RKO (cell line): ENCODE data around the gene SLC38A9.
"Not testable (repeated sequence)": the region's sequence is repeated elsewhere in the genome, so short reads cannot be mapped to it uniquely, and the experiment has no call there.

Experiments used
- DNase-seq: peaks from one replicate; pipeline ENCODE4 v3.0.0-alpha.2; 2016; ENCODE audit warnings: low spot score

The SLC38A9 gene, protein sequence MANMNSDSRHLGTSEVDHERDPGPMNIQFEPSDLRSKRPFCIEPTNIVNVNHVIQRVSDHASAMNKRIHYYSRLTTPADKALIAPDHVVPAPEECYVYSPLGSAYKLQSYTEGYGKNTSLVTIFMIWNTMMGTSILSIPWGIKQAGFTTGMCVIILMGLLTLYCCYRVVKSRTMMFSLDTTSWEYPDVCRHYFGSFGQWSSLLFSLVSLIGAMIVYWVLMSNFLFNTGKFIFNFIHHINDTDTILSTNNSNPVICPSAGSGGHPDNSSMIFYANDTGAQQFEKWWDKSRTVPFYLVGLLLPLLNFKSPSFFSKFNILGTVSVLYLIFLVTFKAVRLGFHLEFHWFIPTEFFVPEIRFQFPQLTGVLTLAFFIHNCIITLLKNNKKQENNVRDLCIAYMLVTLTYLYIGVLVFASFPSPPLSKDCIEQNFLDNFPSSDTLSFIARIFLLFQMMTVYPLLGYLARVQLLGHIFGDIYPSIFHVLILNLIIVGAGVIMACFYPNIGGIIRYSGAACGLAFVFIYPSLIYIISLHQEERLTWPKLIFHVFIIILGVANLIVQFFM

DNA sequence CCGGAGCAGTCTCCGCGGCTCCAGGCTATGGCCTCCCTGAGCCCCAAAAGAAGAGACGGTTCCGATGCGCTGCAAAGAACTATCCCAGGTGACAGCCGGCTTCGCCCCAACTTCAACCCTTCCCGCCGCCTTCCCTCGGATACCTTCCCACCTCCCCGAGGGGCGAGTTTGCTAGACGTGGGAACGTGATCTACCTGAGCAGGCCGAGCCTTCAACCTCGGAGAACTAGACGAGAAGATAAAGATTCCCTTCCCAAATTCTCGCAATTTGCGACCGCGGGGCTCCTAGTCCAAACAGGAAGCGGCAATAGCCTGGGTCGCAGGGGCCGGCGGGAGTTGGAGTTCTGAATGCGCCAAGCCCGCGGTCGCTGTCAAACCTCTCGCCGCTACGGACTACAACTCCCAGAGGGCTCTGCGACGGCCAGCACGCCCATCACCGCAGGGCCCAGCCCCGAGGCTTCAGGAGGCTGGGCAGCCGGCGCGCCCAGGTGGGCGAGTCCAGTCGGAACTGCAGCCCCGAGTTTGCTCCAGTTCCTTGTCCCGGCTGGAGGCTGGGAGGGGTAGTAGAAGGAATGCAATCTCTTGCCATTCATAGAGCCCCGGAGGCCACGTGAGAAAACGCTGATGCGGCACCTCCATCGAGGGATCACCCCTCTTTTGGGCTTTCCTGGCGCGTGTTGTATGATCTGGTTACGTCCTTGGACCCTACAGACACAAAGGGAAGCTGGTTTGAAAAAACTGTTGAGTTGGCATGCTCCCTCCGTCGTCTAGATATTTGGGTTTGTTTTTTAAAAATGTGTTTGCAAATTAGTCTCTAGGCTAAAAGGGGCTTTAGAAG, at the start of gene SLC38A9:
Gene SLC38A9 (minus strand): TSS at position 302 of the 837 bp plus-strand sequence. CDS start 14,366 bp downstream, outside the sequence.
- DNase-seq: peak; percentile 95

DNA sequence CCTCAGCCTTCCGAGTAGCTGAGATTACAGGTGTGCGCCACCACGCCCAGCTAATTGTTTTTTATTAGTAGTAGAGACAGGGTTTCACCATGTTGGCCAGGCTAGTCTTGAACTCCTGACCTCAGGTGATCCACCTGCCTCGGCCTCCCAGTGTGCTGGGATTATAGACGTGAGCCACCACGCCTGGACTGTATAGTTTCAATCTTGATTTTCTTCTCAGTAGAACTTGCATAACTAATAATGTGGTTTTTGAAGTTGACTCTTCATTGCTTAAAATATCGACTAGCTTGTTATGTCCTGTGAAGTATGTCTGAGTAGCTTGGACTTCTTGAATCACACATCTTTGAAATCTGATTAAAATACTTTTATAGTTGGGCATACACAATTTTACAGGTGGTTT, 49.6 kb upstream of the SLC38A9 start:
- not testable (repeated sequence) for DNase-seq

DNA sequence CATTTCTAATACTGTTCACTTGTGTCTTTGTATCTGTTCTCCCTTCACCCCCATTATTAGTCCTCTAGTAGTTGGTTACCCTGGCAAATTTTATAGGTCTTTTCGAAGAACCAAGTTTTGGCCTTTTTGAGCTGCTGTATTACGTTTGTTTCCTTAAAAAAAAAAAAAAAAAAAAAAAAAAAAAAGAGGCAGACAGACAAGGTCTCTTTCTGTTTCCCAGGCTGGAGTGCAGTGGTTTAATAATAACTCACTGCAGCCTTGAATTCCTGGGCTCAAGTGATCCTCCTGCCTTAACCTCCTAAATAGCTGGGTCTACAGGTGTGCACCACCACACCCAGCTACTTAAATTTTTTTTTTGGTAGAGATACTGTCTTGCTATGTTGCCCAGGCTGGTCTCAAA, 46.6 kb upstream of the SLC38A9 start:
- no peak for DNase-seq

DNA sequence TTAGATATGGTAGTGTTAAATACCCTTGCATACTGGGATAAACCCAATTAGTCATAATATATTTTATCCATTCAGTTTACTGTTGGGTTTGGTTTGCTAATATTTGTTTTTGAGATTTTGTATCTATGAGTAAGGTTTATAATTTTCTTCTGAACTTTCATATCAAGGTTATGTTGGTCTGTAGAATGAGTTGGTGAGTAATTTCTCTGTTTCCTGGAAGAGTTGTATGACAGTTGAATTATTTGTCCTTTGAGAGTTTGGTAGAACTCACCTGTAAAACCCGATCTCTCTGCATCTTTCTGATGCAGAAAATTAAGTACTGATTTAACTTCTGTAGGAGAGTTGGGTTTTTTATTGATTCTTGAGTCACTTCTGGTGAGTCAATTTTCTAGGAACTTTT, 46.1 kb upstream of the SLC38A9 start:
- DNase-seq: no peak

DNA sequence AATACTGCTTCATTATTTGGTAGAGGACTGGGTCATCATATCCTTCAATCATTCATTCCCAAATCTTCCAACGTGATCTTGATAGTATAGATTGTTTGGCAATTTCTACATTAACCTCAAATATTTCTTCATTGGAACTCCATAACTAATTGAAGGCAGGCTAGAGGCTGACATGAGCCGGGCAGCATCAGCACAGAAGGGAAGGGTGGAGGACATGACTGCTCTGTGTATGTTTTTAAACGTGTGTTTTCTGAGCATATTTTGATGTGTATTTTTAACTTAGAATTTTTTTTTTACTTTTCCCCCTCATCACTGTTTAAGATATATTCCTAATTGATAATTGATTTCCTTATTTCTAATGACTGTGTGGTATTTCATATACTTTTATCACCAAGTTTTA, 38.4 kb upstream of the SLC38A9 start:
- no peak for DNase-seq

DNA sequence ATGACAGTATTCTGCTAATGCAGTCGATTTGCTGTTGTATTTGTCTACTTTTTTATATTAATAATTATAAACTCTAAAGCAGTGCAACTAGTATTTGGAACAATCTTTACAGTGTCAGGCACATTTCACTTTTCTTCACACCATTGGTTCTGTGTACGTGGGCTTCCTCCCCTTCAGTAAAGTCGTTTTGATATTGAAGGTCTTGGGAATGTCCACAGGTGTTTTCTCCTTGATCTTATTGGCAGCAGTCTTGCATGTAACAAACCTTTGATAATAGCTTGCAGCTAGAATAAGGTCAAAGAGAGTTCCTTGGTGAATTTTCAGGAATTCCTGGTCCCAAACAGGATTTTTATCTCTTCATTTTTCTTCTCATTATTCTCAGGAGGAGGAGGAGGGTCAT, 37.9 kb upstream of the SLC38A9 start:
- no peak for DNase-seq

DNA sequence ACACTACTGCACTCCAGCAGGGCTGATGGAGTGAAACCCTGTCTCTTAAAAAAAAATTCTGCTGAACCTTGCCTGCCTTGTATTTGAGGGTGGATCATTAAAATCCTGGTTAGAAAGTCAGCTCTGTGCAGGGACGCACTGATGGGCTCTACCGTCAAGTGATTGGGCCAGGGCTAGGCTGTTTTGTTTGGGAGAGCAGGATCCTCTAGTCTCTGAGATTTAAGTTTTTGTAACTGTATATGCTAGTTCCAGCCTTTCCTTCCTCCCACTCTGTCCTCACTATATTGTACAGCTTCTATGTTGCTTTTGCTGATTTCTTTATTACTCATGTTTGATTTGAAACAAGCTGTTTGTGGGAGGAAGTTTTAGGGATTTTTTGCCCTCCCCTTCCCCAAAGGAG, 37.3 kb upstream of the SLC38A9 start:
- no peak for DNase-seq

DNA sequence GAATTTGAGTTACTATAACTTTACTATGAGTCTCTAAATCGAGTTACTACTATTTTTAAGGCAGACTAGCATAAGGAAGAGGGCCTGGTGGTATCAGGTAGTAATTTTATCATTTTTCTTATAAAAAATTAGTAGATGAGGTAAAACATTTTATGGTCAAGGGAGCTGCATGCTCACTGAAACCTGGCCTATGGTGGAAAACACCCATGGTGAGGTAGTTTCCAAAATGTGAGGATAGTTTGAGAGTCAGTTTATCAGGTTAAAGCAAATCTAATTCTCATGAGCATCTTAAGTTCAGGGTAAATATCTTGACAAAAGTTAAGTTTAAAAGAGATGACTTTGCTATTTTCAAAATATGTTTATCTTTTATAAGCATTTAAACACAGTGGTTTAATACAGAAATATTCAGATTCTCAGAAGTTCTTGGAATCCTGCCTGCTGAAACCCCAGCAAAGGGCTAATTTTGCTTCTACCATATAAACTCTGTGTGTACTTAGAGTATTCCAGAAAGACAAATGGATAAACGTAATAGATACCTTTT, 35.7 kb upstream of the SLC38A9 start:
- no peak for DNase-seq

DNA sequence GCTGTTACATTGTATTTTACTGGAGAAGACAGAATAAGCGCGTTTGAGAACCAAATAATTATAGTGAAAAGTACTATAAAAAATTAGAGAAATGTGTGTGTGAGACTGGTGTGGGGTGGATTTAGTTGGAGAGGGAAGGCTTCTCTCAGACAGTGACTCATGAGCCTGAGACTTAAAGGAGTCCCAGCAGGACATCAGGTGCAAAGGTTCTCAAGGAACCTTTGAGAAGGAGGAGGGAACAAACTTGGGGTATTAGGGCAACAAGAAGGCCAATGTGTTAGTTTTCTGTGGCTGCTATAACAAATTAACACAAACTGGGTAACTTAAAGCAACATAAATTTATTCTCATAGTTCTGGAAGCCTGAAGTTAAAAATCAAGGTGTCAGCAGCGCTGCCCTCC, 30.7 kb upstream of the SLC38A9 start:
- no peak for DNase-seq

DNA sequence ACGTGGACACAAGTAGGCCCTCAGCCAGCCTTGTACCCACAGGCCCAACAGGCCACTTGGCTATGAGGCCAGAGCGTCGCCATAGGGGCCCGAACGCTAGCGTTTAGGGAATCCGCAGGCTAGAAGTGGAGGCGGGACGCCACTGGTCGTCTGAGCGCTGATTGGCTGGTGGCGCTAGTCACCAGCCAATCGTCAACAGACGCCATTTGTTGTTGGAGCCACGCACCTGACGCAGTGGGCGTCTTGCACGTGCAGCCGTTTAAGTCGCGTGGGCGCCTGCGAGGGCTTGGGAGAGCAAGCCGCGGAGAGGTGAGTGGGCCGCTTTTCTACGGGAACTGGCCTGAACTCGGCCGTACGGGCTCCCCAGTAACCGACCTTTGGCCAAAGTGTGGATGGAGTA, 25.7 kb upstream of the SLC38A9 start, which contains the start of gene DDX4:
Gene DDX4 (plus strand): TSS at position 269 of the 400 bp plus-strand sequence. CDS start 903 bp downstream, outside the sequence.
- DNase-seq: no peak

DNA sequence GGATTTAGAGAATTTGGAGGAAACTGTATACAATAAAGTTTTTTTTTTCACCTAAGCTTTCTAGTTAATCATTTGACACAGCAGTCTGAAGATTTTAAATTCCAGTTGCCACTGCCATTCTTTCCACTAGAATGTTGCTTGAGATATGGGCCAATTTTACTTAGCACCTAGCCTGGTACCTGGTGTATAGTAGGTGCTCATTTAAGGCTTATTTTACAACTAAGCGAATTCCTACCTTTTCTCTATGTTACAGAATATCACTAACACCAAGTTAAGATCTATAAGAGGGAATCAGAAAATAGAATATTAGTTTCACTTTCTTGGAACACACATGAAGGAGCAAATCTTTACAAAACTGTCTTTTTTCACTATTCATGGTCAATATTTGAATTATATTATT, 22.5 kb upstream of the SLC38A9 start:
- no peak for DNase-seq

DNA sequence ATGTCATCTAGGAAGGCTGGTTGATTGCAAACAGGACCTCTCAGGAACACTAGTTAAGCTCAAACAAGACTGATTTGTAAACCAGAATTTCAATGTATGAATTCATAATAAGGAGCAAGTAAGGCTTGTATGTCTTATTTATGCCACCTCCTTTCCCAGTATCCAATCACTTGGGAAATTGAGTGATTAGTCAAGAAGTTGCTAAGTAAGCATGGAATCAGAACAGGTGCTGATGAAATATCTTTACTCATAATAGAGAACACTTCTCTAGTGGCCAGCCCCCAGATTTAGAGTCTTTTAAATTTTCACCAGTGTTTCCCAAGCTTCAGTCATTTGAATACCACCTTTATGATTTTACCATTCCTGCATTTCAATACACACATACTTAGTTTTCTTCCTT, 20.5 kb upstream of the SLC38A9 start:
- no peak for DNase-seq

DNA sequence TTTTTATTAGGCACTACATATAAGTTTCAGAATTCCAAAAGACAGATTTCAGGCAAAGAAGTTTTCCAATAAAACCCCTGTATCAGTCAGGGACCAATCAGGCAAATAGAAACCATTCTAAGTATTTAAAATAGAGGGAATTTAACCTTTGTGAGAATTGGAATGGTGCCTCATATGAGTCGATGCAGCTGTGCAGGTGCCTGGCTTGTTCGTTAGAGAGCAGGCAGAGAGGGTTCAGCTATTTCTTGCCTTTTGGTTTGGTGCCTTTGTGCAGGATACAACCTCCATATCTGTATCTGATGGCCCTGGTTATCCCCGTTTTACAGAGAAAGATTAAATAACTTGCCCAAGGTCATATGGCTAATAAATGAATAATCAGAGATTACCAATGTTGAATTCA, 19.7 kb upstream of the SLC38A9 start:
- no peak for DNase-seq

DNA sequence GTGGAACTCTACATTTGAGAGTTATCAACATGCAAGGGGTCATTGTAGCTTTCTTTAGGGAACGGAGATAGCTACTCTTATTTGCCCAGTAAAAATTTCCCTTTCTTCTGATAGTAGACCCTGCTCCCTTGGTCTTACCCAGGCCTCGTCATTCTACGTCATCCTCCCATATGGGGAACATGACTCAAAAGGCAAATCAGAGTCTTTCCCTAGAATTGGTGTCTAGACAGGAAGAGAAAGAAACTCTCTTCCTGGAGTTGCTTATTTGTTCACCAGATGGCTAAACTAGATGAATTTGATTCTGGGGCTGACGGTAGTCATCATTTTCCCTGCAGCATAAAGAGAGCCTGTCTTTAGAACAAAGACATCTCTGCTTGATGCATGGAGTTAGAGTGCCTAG, 12.2 kb upstream of the SLC38A9 start:
- DNase-seq: peak; percentile 31

DNA sequence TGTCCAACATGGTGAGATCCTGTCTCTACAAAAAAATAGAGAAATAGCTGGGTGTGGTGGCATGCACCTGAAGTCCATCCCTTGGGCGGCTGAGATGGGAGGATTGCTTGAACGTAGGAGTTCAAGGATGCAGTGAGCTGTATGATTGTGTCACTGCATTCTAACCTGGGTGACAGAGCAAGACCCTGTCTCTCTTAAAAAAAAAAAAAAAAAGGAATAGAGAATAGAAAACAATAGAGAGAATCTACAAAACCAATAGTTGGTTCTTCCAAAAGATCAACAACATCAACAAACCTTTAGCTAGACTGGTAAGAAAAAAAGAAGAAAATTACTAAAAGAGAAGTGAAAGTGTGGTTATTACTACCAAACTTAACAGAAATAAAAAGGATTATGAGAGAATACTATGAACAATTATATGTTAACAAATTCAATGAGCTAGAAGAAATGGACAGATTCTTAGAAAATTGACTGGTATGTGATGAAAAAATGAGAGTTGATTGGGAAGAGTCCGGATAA, 8.1 kb upstream of the SLC38A9 start:
- no peak for DNase-seq

DNA sequence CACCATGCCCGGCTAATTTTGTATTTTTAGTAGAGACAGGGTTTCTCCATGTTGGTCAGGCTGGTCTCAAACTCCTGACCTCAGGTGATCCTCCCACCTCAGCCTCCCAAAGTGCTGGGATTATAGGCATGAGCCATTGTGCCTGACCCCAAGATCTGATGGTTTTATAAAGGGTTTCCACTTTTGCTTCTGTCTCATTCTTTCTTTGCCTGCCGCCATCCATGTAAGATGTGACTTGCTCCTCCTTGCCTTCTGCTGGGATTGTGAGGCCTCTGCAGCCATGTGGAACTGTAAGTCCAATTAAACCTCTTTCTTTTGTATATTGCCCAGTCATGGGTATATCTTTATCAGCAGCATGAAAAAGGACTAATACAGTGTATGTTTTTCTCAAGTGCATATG, 6.9 kb upstream of the SLC38A9 start:
- DNase-seq: not testable (repeated sequence)

DNA sequence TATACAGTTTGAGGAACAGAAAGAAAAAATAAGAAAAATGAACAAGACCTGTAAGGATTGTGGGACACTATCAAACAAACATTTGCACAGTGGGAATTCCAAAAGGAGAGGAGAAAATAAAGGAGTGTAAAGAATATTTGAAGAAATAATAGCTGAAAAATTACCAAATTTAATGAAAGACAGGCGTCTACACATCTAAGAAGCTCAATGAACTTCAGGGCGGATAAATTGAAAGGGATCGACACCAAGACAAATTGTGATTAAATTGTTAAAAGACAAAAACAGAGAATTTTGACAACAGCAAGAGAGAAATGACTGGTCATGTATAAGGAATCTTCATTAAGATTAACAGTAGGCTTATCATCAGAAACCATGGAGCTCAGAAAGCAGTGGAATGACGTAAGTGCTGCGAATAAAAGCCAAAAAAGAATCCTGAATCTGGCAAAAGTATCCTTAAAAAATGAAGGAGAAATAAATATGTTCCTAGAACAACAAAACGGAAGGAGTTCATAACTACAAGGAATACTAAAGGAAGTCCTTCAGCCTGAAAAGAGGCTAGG, 3.5 kb upstream of the SLC38A9 start:
- DNase-seq: no peak

DNA sequence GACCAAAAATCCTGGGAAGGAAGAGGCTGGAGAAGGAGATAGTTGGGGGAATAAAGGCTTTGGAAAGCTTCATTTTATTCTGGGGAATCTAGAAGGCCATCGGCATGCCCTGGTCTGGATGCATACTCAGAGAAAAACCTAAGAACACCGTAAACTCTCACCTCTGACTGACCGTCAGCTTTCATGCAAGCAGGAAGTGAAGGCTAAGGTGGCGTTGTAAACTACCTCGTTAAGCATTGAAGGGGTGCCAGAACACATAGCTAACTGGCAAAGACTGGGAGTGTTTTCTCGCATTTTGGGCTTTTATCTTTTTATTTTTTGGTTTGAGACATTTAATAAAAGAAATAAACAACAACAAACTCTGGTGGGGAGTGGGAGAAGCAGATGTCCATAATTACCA, 2.6 kb upstream of the SLC38A9 start:
- DNase-seq: no peak

DNA sequence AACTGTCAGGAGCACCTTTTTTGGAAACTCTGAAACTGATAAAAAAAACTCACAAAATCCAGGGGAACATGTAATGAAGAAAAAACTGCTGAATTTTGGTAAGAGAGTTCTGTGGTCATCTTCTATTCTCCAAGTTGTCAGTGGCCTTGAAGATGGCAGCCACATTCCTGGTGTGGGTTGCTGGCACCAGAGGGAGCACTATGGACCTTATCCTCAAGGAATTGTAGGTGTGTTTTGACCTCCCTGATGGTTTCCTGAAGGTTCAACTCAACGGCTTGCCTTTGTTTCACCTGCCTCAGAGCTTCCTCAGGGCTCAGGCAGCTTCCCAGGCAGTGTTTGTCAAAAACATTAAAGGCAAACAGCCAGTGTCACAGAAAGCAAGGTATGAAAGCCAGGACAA, 2.2 kb upstream of the SLC38A9 start:
- no peak for DNase-seq

DNA sequence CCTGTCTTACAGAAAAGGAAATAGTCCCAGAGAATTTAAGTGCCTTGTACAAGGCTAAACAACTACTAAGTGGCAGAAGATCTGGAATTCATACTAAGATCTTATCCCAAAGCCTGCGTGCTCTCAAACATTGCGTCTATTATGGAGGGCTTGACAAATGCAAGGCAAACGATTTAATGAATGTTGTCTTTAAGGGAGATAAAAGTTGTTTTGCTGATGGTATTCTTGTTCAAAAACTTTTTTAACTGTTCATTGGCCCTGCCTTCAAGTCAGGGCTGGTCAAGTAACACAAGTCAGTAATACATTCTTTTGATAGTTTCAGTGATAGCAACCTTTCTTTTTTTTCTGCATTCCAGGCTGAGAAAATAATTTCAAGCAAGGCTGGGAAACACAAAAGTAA, 1.7 kb upstream of the SLC38A9 start:
- DNase-seq: no peak

DNA sequence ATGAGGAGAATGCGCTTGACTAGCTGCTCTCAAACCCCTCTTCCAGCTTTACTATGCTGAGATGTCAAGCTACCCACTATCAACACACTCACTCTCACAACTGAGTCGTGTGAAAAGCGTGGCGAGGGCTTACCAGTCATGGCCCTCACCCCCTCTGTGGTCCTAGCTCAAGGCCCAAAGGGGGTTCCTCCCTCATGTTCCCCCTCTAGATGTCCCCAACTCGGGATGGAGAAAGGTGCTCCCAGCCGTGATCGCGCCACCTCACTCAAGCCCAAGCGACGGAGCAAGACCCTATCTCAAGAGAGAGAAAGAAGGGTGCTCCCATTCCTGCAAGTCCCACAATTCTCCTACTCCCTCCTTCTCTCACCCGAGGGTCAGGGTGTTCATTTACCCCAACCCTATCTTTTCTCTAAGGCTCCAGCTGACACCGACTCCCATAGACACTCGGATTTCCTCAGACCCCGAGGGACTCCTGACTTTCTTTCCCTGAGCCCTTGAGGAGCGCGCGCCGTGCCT, 559 bp downstream of the SLC38A9 start:
- DNase-seq: peak; percentile 12

DNA sequence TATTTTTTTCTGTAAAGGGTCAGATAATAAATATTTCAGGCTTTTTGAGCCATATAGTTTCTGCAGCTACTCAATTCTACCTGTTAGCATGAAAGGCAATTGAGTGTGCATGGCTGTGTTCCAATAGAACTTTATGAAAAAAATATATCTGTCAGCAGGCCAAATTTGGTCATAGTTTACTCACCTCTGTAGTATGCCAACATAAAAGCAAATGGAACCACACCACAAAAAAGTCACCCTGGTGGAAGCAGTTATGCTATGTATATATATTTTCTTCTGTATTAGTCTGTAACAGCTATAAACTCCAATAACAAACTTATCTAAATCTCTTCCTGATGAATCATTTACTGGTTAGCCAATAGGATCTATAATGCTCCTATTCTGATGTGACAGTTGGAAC, 3.4 kb downstream of the SLC38A9 start:
- peak; percentile 77 for DNase-seq
